Peyer's patch (tissue), 4 donors: ENCODE data around the gene FOXE3.
A peak's percentile ranks its signal among the peaks of the same experiment; 100 is the strongest.

Experiments used
- POLR2A ChIP-seq, 2 donors: fragments of 450-650 bp; IDR thresholded peaks; one replicate each; pipeline ENCODE4 v1.5.1; 2017; ENCODE audit warnings: antibody characterized with exemption in 2 of 2, mild to moderate bottlenecking in 2 of 2, moderate library complexity in 2 of 2
- TF ChIP-seq, protein P1 (sequence below), 6 experiments: fragments of 450-650 bp in 4 of 6; fragments of 200-600 bp in 2 of 6; sonication (generic) in 1 of 6; IDR thresholded peaks; one replicate each; pipeline ENCODE4 v1.5.1; 2017 to 2019; ENCODE audit warnings: antibody characterized with exemption in 6 of 6, mild to moderate bottlenecking in 3 of 6, moderate library complexity in 1 of 6

DNA sequence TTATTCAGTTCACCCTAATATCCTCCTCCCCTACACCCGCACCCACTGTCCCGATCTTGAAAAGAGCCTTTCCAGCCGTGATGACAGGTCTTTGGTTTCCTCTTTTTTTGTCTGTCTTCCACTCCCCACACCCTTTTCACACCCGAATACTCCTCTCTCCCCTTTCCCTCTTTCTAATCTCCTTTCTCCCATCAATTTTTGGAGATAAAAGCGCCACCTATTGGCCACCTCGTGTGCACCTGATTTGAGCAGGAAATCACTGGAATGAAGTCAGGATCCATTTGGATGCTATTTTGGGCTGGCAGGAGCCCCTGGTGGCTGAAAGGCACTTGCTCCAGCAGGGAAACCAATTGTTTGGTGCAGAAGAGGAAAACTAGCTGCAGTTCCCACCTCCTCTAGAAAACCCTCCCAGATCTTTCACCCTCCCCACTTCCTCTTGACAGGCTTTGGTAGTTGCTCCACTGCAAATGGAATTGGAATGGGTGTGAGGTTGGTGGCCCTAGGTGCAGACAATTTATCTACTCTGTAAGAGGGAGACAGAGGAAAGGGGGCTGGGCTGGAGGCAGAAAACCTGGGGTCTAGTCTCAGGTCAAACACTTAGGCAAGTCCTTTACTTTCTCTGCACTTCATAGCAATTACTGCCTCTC is 8.4 kb downstream of the FOXE3 start:
- TF ChIP-seq, protein P1, sequence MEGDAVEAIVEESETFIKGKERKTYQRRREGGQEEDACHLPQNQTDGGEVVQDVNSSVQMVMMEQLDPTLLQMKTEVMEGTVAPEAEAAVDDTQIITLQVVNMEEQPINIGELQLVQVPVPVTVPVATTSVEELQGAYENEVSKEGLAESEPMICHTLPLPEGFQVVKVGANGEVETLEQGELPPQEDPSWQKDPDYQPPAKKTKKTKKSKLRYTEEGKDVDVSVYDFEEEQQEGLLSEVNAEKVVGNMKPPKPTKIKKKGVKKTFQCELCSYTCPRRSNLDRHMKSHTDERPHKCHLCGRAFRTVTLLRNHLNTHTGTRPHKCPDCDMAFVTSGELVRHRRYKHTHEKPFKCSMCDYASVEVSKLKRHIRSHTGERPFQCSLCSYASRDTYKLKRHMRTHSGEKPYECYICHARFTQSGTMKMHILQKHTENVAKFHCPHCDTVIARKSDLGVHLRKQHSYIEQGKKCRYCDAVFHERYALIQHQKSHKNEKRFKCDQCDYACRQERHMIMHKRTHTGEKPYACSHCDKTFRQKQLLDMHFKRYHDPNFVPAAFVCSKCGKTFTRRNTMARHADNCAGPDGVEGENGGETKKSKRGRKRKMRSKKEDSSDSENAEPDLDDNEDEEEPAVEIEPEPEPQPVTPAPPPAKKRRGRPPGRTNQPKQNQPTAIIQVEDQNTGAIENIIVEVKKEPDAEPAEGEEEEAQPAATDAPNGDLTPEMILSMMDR (IDR thresholded peaks at IDR 0.05): peak in 4 of 6 experiments; percentile 53 to 65 (median 58)
- no peak for TF ChIP-seq POLR2A (IDR thresholded peaks at IDR 0.05)
